ENCODE measurements around the gene THBS2. TPM values are rescaled to one million over a fixed set of nuclear protein-coding genes. Genes with fewer than 3 reads are reported as not detected.

The THBS2 gene
- total RNA-seq, 1 donor = 519 TPM

- TF ChIP-seq, protein P1, sequence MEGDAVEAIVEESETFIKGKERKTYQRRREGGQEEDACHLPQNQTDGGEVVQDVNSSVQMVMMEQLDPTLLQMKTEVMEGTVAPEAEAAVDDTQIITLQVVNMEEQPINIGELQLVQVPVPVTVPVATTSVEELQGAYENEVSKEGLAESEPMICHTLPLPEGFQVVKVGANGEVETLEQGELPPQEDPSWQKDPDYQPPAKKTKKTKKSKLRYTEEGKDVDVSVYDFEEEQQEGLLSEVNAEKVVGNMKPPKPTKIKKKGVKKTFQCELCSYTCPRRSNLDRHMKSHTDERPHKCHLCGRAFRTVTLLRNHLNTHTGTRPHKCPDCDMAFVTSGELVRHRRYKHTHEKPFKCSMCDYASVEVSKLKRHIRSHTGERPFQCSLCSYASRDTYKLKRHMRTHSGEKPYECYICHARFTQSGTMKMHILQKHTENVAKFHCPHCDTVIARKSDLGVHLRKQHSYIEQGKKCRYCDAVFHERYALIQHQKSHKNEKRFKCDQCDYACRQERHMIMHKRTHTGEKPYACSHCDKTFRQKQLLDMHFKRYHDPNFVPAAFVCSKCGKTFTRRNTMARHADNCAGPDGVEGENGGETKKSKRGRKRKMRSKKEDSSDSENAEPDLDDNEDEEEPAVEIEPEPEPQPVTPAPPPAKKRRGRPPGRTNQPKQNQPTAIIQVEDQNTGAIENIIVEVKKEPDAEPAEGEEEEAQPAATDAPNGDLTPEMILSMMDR (IDR thresholded peaks at IDR 0.05; ENCODE audit: insufficient read depth, low read length) = no peak
- DNase-seq (ENCODE audit: low read depth) = peak; percentile 81
- H3K4me3 ChIP-seq (ENCODE audit: low read depth, low read length) = no peak overlapping the region
Observed at GRCh38 chr6:169288591-169288990, 34.9 kb upstream of the THBS2 start.

DNA sequence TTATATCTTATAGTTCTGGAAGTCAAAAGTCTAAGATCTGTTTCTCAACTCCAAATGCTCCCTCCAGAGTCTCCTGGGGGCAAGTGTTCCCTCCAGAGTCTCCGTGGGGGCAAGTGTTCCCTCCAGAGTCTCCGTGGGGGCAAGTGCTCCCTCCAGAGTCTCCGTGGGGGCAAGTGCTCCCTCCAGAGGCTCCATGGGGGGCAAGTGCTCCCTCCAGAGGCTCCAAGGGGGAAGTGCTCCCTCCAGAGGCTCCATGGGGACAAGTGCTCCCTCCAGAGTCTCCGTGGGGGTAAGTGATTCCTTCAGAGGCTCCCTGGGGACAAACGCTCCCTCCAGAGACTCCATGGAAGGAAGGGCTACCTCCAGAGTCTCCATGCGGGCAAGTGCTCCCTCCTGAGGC lies 34.0 kb upstream of the THBS2 start:
- TF ChIP-seq, protein P1 (IDR thresholded peaks at IDR 0.05; ENCODE audit: insufficient read depth, low read length) = peak; percentile 21
- DNase-seq (ENCODE audit: low read depth) = no peak

DNA sequence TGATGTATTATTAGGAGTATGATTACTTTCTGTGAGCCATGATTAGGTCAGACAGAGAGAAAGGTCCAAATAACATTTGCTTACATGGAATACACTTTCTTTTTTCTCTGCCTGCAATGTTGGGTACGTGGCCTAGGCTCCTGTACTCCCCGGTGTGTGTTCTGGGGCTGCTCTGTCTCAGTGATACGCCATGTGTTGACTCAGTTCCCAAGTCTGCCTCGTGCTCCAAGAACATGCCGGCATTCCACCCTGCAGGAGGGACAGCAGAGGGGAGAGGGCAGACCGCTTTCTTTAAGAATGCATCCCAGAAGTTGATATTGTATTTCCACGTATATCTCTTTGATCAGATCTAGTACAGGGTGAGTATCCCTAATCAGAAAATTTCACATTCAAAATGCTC lies 33.3 kb upstream of the THBS2 start:
- TF ChIP-seq, protein P1 (IDR thresholded peaks at IDR 0.05; ENCODE audit: insufficient read depth, low read length) = no peak
- H3K4me3 ChIP-seq (ENCODE audit: low read depth, low read length) = no peak overlapping the region
- no peak for DNase-seq (ENCODE audit: low read depth)

More for the DNA sequence above, 34.0 kb upstream of the THBS2 start:
- no peak overlapping the region for H3K4me3 ChIP-seq (ENCODE audit: low read depth, low read length)

DNA sequence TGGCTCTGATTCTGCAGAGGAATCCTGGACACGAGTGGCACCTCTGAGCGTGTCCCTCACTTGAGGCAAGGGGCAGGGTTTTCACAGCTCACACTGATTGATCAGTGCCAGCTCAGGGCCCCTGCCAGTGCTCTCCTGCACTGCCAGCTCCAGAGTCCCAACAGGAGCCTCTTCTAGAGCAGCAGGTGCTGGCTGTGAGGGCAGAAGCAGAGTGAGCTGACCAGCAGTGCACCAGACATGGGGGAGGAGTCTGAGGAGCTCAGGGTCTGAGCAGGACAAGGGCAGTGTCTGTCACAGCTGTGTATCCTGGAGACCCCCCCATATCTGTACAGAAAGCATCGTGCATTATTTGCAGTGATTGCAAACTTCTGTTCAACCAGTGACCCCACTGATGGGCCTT lies 31.5 kb upstream of the THBS2 start:
- H3K4me3 ChIP-seq (ENCODE audit: low read depth, low read length) = no peak overlapping the region
- no peak for DNase-seq (ENCODE audit: low read depth)
- TF ChIP-seq, protein P1 (IDR thresholded peaks at IDR 0.05; ENCODE audit: insufficient read depth, low read length) = no peak

DNA sequence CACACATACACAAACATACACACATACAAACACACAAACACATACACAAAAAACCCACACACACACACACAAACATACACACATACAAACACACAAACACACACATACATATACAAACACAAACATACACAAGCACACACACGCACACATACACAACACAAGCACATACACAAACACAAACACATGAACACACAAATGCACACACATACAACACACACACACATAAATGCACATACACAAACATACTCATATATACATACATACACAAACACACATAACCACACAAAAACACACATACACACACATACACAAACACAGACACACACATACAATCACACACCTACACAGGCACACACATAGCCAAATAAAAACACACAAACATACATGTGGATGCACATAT lies 30.3 kb upstream of the THBS2 start:
- H3K4me3 ChIP-seq (ENCODE audit: low read depth, low read length) = no peak overlapping the region
- DNase-seq (ENCODE audit: low read depth) = no peak
- TF ChIP-seq, protein P1 (IDR thresholded peaks at IDR 0.05; ENCODE audit: insufficient read depth, low read length) = no peak

DNA sequence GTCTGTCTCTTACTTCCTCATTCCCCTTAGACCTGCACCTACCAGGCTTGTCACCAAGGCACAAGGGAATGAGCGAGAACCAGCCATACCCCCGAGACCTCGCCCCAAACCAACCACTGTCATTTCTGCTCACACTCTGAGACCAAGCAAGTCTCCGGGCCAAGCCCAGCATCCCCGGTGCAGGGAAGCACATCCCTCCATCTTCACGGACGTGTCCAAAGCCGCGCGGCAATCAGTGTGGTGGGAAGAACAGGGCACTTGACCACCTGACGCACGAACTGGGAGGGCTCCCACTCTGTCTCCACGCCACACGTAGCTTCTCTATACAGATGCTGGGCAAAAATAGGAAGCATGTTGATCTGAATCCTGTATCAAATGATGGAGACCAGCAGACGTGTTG lies 28.4 kb upstream of the THBS2 start:
- H3K4me3 ChIP-seq (ENCODE audit: low read depth, low read length) = no peak overlapping the region
- no peak for DNase-seq (ENCODE audit: low read depth)
- TF ChIP-seq, protein P1 (IDR thresholded peaks at IDR 0.05; ENCODE audit: insufficient read depth, low read length) = no peak

DNA sequence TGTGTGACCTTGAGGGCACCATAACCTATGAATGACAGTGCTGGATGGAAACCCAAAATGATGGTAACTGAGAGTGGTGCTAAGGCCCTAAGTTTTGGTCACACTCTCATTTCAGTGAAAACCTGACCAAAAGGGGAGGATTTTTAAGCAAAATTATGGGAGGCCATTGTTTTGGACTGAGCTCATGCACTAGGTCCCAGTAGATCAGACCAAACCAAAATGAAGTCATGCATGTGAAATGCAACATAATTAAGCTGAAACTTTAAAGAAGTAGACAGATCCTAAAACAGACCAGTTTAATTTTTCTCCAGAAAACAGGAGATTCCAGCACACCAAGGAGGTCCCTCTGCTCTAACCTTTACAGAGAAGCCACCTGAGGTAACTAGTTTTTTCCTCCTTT lies 24.0 kb upstream of the THBS2 start:
- no peak for DNase-seq (ENCODE audit: low read depth)
- TF ChIP-seq, protein P1 (IDR thresholded peaks at IDR 0.05; ENCODE audit: insufficient read depth, low read length) = no peak
- H3K4me3 ChIP-seq (ENCODE audit: low read depth, low read length) = no peak overlapping the region
